HepG2 (cell line): ENCODE measurements around the gene TGM1. TPM values are rescaled to one million over a fixed set of nuclear protein-coding genes. Genes with fewer than 3 reads are reported as not detected.
A peak's percentile ranks its signal among the peaks of the same experiment; 100 is the strongest.

Experiments used
- CHD4 ChIP-seq: fragments of 200-600 bp; sonication (generic); IDR thresholded peaks from 2 replicates; pipeline ENCODE4 v1.7.0; 2017; ENCODE audit warnings: mild to moderate bottlenecking, low read length, borderline replicate concordance
- FOXJ3 ChIP-seq: sonication (generic); formaldehyde crosslinking; IDR thresholded peaks from 2 replicates; pipeline ENCODE4 v1.4.0; 2020; ENCODE audit warnings: missing genetic modification reagents, mild to moderate bottlenecking, borderline replicate concordance
- GATA4 ChIP-seq: sonication (generic); IDR thresholded peaks from 2 replicates; pipeline ENCODE4 v1.6.1; 2016; ENCODE audit warnings: antibody characterized with exemption, low read depth, borderline replicate concordance
- HNRNPH1 ChIP-seq: fragments of 200-400 bp; formaldehyde crosslinking; optimal IDR thresholded peaks from 2 replicates; pipeline ENCODE3; 2017; ENCODE audit warnings: mild to moderate bottlenecking, low read depth, low read length
- MAFK ChIP-seq, 2 experiments: IDR thresholded peaks in 1 of 2; conservative IDR thresholded peaks in 1 of 2; 2 replicates each; pipeline ENCODE4 v1.6.1; 2011; ENCODE audit warnings: improper control_type of control experiment in 2 of 2, low read length in 2 of 2
- MBNL3 ChIP-seq: fragments of 250-450 bp; sonication (Bioruptor Pico); conservative IDR thresholded peaks from 2 replicates; pipeline ENCODE4 v1.8.0; 2022; ENCODE audit warnings: mild to moderate bottlenecking, inconsistent platforms
- NFAT5 ChIP-seq: sonication (generic); formaldehyde crosslinking; IDR thresholded peaks from 2 replicates; pipeline ENCODE4 v1.4.0; 2020; ENCODE audit warnings: missing genetic modification reagents
- NFRKB ChIP-seq: fragments of 450-650 bp; IDR thresholded peaks from 2 replicates; pipeline ENCODE4 v1.6.1; 2017
- POGK ChIP-seq: sonication (generic); formaldehyde crosslinking; conservative IDR thresholded peaks from 2 replicates; pipeline ENCODE4 v1.8.0; 2022; ENCODE audit warnings: mild to moderate bottlenecking, moderate library complexity, missing genetic modification reagents
- POLR2G ChIP-seq: fragments of 200-400 bp; formaldehyde crosslinking; IDR thresholded peaks from 2 replicates; pipeline ENCODE4 v1.6.1; 2018; ENCODE audit warnings: mild to moderate bottlenecking, low read depth, low read length, moderate library complexity
- SMARCC2 ChIP-seq: fragments of 450-650 bp; IDR thresholded peaks from 2 replicates; pipeline ENCODE4 v1.6.1; 2017; ENCODE audit warnings: antibody characterized with exemption, mild to moderate bottlenecking
- TBX2 ChIP-seq: sonication (generic); formaldehyde crosslinking; IDR thresholded peaks from 2 replicates; pipeline ENCODE4 v1.5.0; 2020; ENCODE audit warnings: missing genetic modification reagents, mild to moderate bottlenecking, borderline replicate concordance
- ZBED4 ChIP-seq: sonication (generic); formaldehyde crosslinking; IDR thresholded peaks from 2 replicates; pipeline ENCODE4 v1.4.0; 2020; ENCODE audit warnings: missing genetic modification reagents, borderline replicate concordance
- ZFP91 ChIP-seq: sonication (generic); formaldehyde crosslinking; IDR thresholded peaks from 2 replicates; pipeline ENCODE4 v1.9.0; 2022; ENCODE audit warnings: missing genetic modification reagents, mild to moderate bottlenecking, borderline replicate concordance
- ZNF333 ChIP-seq: sonication (generic); formaldehyde crosslinking; IDR thresholded peaks from 2 replicates; pipeline ENCODE4 v1.4.0; 2020; ENCODE audit warnings: mild to moderate bottlenecking, missing genetic modification reagents, borderline replicate concordance
- ZNF446 ChIP-seq: sonication (generic); formaldehyde crosslinking; IDR thresholded peaks from 2 replicates; pipeline ENCODE4 v1.5.0; 2020; ENCODE audit warnings: mild to moderate bottlenecking, missing genetic modification reagents
- ZSCAN12 ChIP-seq: sonication (generic); formaldehyde crosslinking; IDR thresholded peaks from 2 replicates; pipeline ENCODE4 v1.9.0; 2021; ENCODE audit warnings: mild to moderate bottlenecking, missing genetic modification reagents
- ZSCAN22 ChIP-seq: sonication (generic); formaldehyde crosslinking; IDR thresholded peaks from 2 replicates; pipeline ENCODE4 v1.4.0; 2020; ENCODE audit warnings: mild to moderate bottlenecking, missing genetic modification reagents
- polyA plus RNA-seq, 8 experiments: library from polyadenylated mRNA; depleted of rRNA in 3 of 8; stranded (reverse) in 7 of 8; unstranded in 1 of 8; fragments of >200 nt; fragmentation: Illumina TruSeq in 4 of 8; extraction: Trizol in 4 of 8; gene quantifications; 2 replicates each; pipeline versions ENCODE4 v1.2.1 to v1.2.3, GENCODE V29; 2011 to 2016; ENCODE audit warnings: low read depth in 4 of 8, missing spikeins in 1 of 8, mixed read lengths in 1 of 8; ENCODE audit not compliant: insufficient read depth in 1 of 8
- total RNA-seq, 5 experiments: library from RNA; depleted of rRNA; stranded (reverse); fragments of >200 nt; fragmentation: Illumina TruSeq; extraction: Trizol; gene quantifications; 2 replicates each; pipeline ENCODE4 v1.2.3, GENCODE V29; 2016; ENCODE audit warnings: low read depth in 1 of 5

TGM1 gene
- total and polyA plus RNA-seq, 2 of the 13 experiments (the other 11 are each of a cell fraction or from before 2014, with no cell fraction given), result 3.2 to 10.6 TPM

GRCh38 chr14:24207104-24207551 is 55.8 kb downstream of the TGM1 start (continued):
- TF ChIP-seq POLR2G (peak; percentile 41; the same call in 1 of the 2 replicates), CHD4 (no peak), POGK (CRISPR knock-in tag) (no peak), ZFP91 (CRISPR knock-in tag) (0 out of 2 replicates have a peak, but pooled peaks have one; percentile 20), ZNF333 (CRISPR knock-in tag) (no peak), MBNL3 (no peak), MAFK (conservative IDR thresholded peaks at IDR 0.05 in 1 of 2, IDR thresholded peaks at IDR 0.05 in 1 of 2; ENCODE audit: low read length in 2 of 2) (no peak), ZNF446 (CRISPR knock-in tag) (no peak), ZSCAN12 (no peak), NFAT5 (no peak), GATA4 (no peak), FOXJ3 (CRISPR knock-in tag) (no peak), TBX2 (CRISPR knock-in tag) (0 out of 2 replicates have a peak, but pooled peaks have one; percentile 36), HNRNPH1 (no peak), ZBED4 (CRISPR knock-in tag) (no peak), SMARCC2 (no peak), ZSCAN22 (CRISPR knock-in tag) (no peak), NFRKB (no peak)
